Upper lobe of left lung (tissue), 6 donors: ENCODE measurements around the gene SEMA3G. TPM values are rescaled to one million over a fixed set of nuclear protein-coding genes. Genes with fewer than 3 reads are reported as not detected.

Experiments
- ATAC-seq, 2 donors: fragments of 200-7000 bp; cut with Tn5 transposase; one replicate each; pipeline ENCODE4 v1.9.1; 2022; ENCODE audit warnings: mild to moderate bottlenecking in 2 of 2, moderate library complexity in 2 of 2; ENCODE audit not compliant: low FRiP score in 2 of 2
- DNase-seq, 2 donors: peaks; one replicate each; pipeline ENCODE4 v3.0.0-alpha.2; 2019 to 2020
- H3K27ac ChIP-seq, 4 donors: fragments of 200-600 bp; sonication (generic); one replicate each; pipeline ENCODE4 v1.5.1; 2016 to 2019
- H3K27me3 ChIP-seq, 4 donors: fragments of 200-600 bp; sonication (generic); one replicate each; pipeline ENCODE4 v1.5.1; 2017 to 2019
- H3K36me3 ChIP-seq, 4 donors: fragments of 200-600 bp; sonication (generic); one replicate each; pipeline ENCODE4 v1.5.1; 2016 to 2019
- H3K4me1 ChIP-seq, 4 donors: fragments of 200-600 bp; sonication (generic); one replicate each; pipeline ENCODE4 v1.5.1; 2018 to 2019
- H3K4me3 ChIP-seq, 4 donors: fragments of 200-600 bp; sonication (generic); one replicate each; pipeline ENCODE4 v1.5.1; 2017 to 2019; ENCODE audit warnings: mild to moderate bottlenecking in 2 of 4, moderate library complexity in 1 of 4
- H3K9me3 ChIP-seq, 4 donors: fragments of 200-600 bp; sonication (generic); one replicate each; pipeline ENCODE4 v1.5.1; 2018 to 2019
- CTCF ChIP-seq, 6 experiments: fragments of 450-650 bp in 4 of 6; fragments of 200-600 bp in 2 of 6; sonication (generic) in 2 of 6; IDR thresholded peaks; one replicate each; pipeline ENCODE4 v1.5.1; 2016 to 2019; ENCODE audit warnings: antibody characterized with exemption in 6 of 6
- EP300 ChIP-seq, 4 donors: sonication (generic); formaldehyde crosslinking; IDR thresholded peaks; one replicate each; pipeline ENCODE4 v1.5.1; 2017; ENCODE audit warnings: antibody characterized with exemption in 4 of 4, control low read depth in 2 of 4
- POLR2A ChIP-seq, 4 donors: fragments of 450-650 bp; IDR thresholded peaks; one replicate each; pipeline ENCODE4 v1.5.1; 2016 to 2017; ENCODE audit warnings: antibody characterized with exemption in 4 of 4, mild to moderate bottlenecking in 2 of 4
- POLR2AphosphoS5 ChIP-seq, 2 donors: sonication (generic); formaldehyde crosslinking; IDR thresholded peaks; one replicate each; pipeline ENCODE4 v1.5.1; 2017; ENCODE audit warnings: antibody characterized with exemption in 2 of 2
- WGBS, 2 donors: methylation state at CpG; one replicate each; pipeline ENCODE4 v1.1.5; 2017 to 2018; 5-methylcytosine and 5-hydroxymethylcytosine counted together
- total RNA-seq, 6 donors: library from RNA; depleted of rRNA in 4 of 6; stranded (reverse); fragments of >200 nt in 4 of 6; gene quantifications; one replicate each; pipeline versions ENCODE4 v1.1.0 to v1.2.1, GENCODE V29; 2016 to 2021
- donor health status: DM: no; HTN: no; CAD: no; lungs with moderate emphysema.
- donor health status: DM: no; HTN: yes; CAD: no; lungs with severe emphysema.

The SEMA3G gene
- total RNA-seq, 6 donors from 2014 or later, result 5.1 to 69.0 (median 20.7) TPM

GRCh38 chr3:52479877-52480575 lies 35.1 kb upstream of the SEMA3G start:
- DNase-seq (peak in 1 of 2 donors; percentile 54), ATAC-seq (no peak)
- Histone ChIP-seq H3K27ac (peak overlapping the region in 1 of 4 donors; percentile 9), H3K4me1 (peaks cover 11 to 25% (median 15%) of the 10 kb centered on the region in 4 donors), H3K36me3 (peaks cover 27 to 93% (median 82%) of the 10 kb centered on the region in 4 donors), H3K9me3 (no peaks in the 10 kb centered on the region), H3K4me3 (no peak overlapping the region), H3K27me3 (no peaks in the 10 kb centered on the region)
- TF ChIP-seq CTCF (IDR thresholded peaks at IDR 0.05) (no peak), EP300 (IDR thresholded peaks at IDR 0.05) (no peak), POLR2AphosphoS5 (IDR thresholded peaks at IDR 0.05) (no peak), POLR2A (IDR thresholded peaks at IDR 0.05) (no peak)
- 80 to 83% methylated on average over 12 to 15 of the region's 16 CpGs for WGBS, 2 donors

- WGBS, 2 donors, result 94 to 97% methylated on average over 4 to 7 of the region's 7 CpGs
- Histone ChIP-seq H3K4me3 (no peak overlapping the region), H3K36me3 (peaks cover 27 to 94% (median 86%) of the 10 kb centered on the region in 4 donors), H3K9me3 (no peaks in the 10 kb centered on the region), H3K27ac (no peak overlapping the region), H3K27me3 (no peaks in the 10 kb centered on the region), H3K4me1 (peaks cover 6 to 17% (median 11%) of the 10 kb centered on the region in 4 donors)
- no peak for TF ChIP-seq POLR2AphosphoS5 (IDR thresholded peaks at IDR 0.05)
- no peak for TF ChIP-seq CTCF (IDR thresholded peaks at IDR 0.05)
- TF ChIP-seq EP300 (IDR thresholded peaks at IDR 0.05), result no peak
- no peak for TF ChIP-seq POLR2A (IDR thresholded peaks at IDR 0.05)
- ATAC-seq (no peak), DNase-seq (no peak)
These were observed 34.4 kb upstream of the SEMA3G start for GRCh38 chr3:52479037-52479876.

GRCh38 chr3:52477796-52478095 lies 32.8 kb upstream of the SEMA3G start:
- DNase-seq, result no peak
- Histone ChIP-seq H3K9me3 (no peaks in the 10 kb centered on the region), H3K36me3 (peaks cover 33 to 100% (median 93%) of the 10 kb centered on the region in 4 donors), H3K4me1 (peaks cover 3 to 15% (median 8%) of the 10 kb centered on the region in 4 donors), H3K27ac (no peak overlapping the region), H3K27me3 (no peaks in the 10 kb centered on the region), H3K4me3 (no peak overlapping the region)
- ATAC-seq, result no peak
- 73 to 89% methylated on average over 2 to 6 of the region's 6 CpGs for WGBS, 2 donors
- TF ChIP-seq EP300 (IDR thresholded peaks at IDR 0.05) (no peak), POLR2A (IDR thresholded peaks at IDR 0.05) (no peak), POLR2AphosphoS5 (IDR thresholded peaks at IDR 0.05) (no peak), CTCF (IDR thresholded peaks at IDR 0.05) (no peak)

- Histone ChIP-seq H3K36me3 (peaks cover 33 to 100% (median 92%) of the 10 kb centered on the region in 4 donors), H3K9me3 (no peaks in the 10 kb centered on the region), H3K4me1 (peaks cover 6 to 20% (median 10%) of the 10 kb centered on the region in 4 donors), H3K4me3 (no peak overlapping the region), H3K27me3 (no peaks in the 10 kb centered on the region), H3K27ac (no peak overlapping the region)
- no peak for ATAC-seq
- 90 to 97% methylated on average over 12 to 16 of the region's 16 CpGs for WGBS, 2 donors
- DNase-seq, result no peak
- TF ChIP-seq POLR2AphosphoS5 (IDR thresholded peaks at IDR 0.05) (no peak), POLR2A (IDR thresholded peaks at IDR 0.05) (no peak), EP300 (IDR thresholded peaks at IDR 0.05) (no peak), CTCF (IDR thresholded peaks at IDR 0.05) (no peak)
These were observed 32.3 kb upstream of the SEMA3G start for GRCh38 chr3:52477076-52477795.
